GM23338 (cell line): ENCODE measurements around the gene NLRP6.

Experiments
- CTCF ChIP-seq, 2 experiments: fragments of 200-600 bp in 1 of 2; sonication (generic) in 1 of 2; conservative IDR thresholded peaks; 2 replicates each; pipeline versions ENCODE4 v1.5.1 to v1.6.1; 2016 to 2017; ENCODE audit warnings: antibody characterized with exemption in 2 of 2, low read depth in 2 of 2, mild to moderate bottlenecking in 2 of 2, moderate library complexity in 1 of 2
- ETS1 ChIP-seq: IDR thresholded peaks from 2 replicates; pipeline ENCODE4 v1.6.1; 2016; ENCODE audit warnings: antibody characterized with exemption
- EZH2 ChIP-seq: fragments of 200-600 bp; sonication (generic); IDR thresholded peaks from one replicate; pipeline ENCODE4 v1.8.0; 2017; ENCODE audit warnings: antibody characterized with exemption, mild to moderate bottlenecking, low read depth; ENCODE audit not compliant: unreplicated experiment
- TF ChIP-seq, protein P1 (sequence below): IDR thresholded peaks from one replicate; pipeline ENCODE4 v1.6.1; 2018; ENCODE audit warnings: antibody characterized with exemption; ENCODE audit not compliant: unreplicated experiment

DNA sequence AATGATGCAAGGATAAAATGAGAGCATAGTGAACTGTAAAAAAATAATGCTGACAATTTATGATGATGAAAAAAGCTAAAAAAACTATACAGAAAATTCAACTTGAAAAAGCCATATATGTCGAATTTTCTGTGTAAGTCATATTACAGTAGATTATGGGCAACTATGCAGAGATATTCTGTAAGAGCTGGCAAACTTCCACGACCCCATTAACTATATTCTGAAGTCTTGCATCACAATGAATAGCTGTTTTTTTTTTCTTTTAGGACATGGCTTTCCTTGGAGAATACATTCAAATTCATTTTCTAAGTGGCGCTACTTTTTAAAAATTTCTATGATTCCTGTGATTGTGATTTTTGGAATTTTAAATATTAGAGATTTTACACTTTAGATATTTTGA is 23.0 kb upstream of the NLRP6 start:
- TF ChIP-seq ETS1 (no peak), EZH2 (no peak), CTCF (conservative IDR thresholded peaks at IDR 0.05; ENCODE audit: low read depth in 2 of 2) (no peak)
- TF ChIP-seq, protein P1, sequence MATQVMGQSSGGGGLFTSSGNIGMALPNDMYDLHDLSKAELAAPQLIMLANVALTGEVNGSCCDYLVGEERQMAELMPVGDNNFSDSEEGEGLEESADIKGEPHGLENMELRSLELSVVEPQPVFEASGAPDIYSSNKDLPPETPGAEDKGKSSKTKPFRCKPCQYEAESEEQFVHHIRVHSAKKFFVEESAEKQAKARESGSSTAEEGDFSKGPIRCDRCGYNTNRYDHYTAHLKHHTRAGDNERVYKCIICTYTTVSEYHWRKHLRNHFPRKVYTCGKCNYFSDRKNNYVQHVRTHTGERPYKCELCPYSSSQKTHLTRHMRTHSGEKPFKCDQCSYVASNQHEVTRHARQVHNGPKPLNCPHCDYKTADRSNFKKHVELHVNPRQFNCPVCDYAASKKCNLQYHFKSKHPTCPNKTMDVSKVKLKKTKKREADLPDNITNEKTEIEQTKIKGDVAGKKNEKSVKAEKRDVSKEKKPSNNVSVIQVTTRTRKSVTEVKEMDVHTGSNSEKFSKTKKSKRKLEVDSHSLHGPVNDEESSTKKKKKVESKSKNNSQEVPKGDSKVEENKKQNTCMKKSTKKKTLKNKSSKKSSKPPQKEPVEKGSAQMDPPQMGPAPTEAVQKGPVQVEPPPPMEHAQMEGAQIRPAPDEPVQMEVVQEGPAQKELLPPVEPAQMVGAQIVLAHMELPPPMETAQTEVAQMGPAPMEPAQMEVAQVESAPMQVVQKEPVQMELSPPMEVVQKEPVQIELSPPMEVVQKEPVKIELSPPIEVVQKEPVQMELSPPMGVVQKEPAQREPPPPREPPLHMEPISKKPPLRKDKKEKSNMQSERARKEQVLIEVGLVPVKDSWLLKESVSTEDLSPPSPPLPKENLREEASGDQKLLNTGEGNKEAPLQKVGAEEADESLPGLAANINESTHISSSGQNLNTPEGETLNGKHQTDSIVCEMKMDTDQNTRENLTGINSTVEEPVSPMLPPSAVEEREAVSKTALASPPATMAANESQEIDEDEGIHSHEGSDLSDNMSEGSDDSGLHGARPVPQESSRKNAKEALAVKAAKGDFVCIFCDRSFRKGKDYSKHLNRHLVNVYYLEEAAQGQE = no peak
